ENCODE measurements around the gene ARID2.

Gene ARID2

DNA sequence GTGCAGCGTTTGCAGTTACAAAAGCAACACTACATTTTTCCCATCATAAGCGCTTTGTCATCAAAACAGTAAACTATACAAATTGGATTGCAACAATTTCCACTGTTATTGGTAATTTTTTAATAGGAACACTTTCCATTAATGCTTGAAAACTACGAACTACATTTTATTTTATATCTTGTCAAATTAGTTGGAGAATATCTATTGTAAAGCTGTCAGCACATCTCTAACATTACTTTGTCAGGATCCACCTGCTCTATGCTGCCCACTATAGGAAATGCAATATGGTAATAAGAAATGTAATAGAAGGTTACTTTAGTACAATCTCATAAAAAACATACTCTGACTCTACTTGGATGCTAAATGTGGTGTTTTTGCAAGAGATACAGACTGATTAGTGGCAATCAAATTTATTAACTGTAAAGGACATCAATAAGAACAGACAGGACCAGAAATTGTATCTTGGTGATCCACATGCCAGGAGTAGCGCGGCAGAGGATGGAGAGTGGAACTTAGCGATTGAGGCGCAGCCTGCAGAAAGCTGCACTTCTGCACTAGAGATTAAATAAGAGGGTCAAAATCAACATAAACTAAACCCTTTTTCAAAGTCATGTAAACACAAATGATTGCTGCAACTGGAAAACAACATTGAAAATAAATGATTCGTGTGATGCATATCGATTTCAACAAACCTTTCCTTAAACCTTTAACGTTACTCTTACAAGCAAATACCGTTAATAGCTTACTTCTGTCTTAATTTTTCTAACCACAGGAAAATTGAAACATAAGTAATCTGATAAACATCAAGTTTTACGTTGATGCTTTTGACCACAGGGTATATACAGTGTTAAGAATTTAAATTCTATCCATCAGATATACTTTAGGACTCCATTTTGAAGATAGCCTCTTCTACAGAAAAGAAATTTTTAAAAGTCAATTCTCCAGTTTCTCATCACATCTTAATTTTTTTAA lies 3.6 kb upstream of the ARID2 start:
- DNase-seq, result no peak

DNA sequence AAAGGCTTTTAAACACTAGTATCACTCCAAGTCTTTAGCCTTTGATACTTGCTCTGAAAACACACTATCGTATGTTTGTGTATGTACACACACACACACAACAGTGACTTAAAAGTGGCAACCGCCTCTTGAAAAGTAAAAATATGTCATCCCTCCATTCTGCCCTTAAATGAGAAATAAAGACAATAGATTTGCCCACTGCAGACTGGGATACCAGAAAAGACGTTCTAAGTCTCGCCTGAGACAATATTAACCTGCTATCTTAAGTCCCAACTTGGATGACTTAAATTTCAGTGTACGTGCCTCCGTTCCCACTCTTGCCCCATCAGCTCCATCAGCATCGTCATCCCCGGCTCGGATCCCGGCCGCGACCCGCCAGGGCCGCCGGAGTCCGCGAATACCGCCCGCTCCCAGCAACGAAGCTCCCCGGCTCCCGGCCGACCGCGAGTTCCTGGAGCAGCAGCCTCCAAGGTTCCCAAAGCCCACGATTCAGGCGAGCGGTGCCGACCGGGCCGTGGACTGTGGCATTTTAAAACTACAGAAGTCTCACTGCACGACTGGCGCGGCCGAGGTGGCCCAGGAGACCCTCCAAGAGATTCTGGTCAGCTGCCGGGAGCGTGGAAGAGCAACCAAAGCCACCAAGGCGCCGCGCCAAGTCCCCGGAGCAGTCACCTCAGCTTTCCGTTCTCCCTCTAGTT lies 2.8 kb upstream of the ARID2 start:
- peak in 3 of 4 experiments; percentile 26 to 34 (median 27) for DNase-seq

DNA sequence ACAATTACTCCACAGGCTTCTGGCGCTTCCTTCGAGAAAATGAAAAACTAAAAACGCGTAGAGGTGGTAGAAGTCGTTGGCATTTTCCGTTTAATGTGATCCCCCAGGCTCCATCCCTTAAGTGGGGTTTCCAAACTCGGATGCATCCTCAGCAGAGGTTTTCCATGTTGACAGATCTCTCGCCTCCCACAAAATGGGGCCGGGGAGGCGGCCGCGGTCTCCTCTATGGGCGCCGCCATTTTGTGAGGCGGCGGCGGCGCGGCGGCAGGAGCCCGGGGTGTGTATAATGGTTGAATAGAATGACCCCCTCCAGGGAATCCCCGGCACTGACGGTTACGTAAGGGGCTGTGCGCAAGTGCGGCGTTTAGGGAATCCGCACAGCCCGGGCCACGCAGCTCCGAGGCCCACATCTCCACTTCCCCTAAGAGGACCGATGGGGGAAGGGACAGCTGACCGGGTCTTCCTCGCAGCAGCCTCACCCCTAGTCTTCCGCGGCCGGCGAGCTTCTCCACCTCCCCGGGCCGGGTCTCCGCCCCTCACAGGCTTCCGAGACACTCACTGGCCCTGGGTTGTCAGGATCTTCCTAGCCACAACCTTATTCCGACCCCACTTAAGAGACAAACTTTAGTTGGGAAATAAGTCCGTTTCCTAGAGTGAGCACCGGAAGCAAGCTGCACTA lies 2.1 kb upstream of the ARID2 start:
- DNase-seq, result peak; percentile 60 to 72 (median 67)

DNA sequence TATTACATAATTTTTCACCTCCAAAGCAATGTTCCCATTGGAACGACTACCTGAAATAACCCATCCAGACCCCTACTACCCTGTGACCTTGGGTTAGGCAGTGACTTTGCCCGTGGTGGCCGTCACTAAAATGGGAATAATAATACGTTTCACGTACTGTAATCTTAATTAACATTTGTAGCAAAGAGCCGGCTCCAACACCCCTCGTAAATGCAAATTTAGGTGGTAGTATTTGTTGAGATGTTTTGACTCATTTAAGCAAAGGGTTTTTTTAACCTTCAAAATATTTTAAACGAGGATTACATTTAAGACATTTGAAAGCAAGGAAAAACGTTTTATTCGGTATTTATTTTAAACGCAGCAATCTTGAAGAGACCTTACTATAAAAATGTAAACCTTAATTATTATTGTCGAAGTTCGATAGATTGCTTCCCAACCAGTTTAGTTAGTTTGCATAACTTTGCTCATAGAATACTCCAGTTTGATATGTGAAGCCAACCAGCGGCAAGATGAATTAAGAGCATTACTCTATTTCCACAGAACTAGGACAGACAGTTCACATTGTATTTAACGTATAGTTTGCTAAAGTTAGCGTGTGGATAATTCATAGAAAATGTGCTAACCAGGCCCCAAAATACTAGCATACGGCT lies 1.4 kb upstream of the ARID2 start:
- DNase-seq, result no peak

DNA sequence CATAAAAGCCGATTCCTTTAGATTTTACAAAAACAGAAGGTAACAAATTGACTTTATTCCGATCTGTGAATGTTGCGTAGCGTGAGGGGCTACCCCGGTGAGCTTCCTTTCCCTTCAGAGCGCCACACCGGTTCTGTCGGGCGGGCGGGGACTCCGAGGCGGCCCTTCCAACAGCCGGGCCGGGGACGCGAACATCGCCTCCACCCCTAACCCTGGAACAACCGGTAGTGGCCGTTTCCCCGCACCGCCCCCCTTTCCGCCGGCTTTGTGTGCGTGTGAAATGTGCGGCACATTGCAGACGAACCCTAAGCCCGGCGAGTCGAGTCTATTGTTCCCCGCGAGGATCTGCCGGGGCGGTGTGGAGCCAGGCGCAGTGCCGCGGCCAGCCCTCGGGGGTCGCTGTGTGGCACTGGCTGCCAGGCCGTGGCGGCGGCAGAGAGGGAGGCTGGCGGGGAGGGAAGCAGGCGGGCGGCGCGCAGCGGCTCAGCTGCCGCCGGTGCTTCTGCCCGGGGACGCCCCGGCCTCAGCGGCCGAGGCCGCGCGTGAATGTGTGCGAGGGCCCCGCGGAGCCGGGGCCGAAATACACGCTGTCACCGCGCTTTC lies 775 bp upstream of the ARID2 start:
- DNase-seq, result peak; percentile 88 to 96 (median 92)

DNA sequence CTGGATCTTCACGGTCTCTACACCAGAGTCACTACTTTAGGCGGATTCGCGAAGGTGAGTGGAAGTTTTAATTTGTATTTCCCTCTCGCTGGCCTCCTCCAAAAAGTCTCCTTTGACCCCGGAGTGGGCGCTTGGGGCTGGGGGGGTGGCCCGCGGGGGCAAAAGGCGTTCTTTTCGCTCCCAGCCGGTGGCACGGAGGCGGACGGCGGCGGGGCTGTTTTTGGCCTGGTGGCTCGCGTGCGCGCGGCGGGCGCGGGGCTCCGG lies 510 bp downstream of the ARID2 start:
- peak in 2 of 4 experiments; percentile 24 to 45 for DNase-seq

DNA sequence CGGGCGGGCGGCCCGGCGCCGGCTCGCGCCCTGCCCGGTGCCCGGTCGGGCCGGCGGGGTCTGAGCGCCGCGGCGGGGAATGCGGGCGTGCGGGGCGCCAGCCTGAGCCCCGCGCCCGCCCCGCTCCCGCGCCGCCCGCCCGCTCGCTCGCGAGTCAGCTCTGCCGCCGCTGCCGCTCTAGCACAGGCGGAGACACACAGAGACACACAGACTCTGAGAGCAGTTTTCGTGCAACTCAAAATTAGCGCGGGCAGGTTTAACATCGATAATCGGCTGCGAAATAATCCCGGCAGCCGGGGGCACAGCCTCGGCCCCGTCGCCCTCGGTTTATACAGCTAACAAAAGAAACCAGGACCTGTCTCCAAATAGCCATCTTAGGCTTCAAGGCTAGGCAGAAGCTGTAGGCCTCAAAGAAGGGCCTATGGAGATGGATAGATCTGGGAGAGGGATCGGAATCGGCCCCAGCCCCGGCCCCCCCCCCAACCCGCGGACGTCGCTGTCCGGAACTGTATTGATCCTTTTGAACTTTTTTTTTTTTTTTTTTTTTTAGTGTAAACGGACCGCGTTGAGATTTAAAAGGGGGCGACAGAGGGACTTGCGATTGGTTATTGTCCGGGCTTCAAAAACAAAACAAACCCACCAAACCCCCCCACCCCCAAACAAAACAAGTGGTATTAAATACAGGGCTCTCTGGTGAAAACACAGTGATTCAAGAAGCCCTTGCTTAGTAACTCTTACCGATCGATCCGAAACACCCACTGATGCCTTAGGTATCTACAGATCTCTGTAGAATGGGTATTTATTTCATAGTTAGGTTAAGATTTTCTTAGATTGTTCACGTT lies 1.1 kb downstream of the ARID2 start:
- peak; percentile 10 to 58 (median 34) for DNase-seq

DNA sequence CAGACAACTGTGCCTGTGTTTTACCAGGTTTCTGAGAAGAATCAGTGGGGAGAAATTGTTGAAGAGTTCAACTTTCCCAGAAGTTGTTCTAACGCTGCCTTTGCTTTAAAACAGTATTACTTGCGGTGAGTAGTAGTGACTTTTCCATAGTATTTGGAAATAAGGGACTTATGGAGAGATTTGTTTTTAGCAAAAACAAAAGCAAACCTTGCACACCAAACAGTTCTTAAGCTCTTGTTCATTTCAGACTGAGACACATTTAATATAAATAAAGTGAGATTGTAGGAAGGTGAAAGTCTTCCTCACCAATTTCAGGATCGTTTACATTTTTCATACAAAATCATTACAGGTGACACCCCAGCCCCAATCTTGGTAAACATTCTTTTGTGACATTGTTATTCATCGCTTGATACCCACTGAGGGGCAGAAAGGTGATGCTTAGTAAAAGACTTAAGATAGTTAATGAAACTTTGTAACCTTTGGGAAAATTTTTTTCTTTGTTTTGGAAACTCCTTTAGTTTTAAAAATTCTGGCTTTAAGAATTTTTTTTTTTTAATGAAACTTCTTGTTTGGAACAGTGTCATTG lies 1.8 kb downstream of the ARID2 start:
- no peak for DNase-seq

DNA sequence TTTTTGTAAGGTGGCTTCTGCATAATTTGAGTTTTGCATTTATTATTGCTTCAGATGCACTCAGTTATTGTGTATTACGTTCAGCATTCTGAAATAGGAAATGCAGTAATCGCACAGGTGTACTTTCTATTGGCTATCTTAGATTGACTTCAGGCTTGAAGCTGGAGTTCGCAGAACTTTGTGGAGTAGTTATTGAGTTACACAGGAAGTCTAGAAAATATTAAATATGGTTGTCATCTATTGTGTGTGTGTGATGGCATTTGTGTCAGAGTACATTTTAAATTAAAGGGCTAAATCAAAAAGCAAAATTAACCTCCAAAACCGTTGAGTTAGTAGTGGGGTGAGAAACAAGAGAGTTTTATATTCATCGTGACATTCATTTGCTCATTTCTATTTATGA lies 2.7 kb downstream of the ARID2 start:
- no peak for DNase-seq

DNA sequence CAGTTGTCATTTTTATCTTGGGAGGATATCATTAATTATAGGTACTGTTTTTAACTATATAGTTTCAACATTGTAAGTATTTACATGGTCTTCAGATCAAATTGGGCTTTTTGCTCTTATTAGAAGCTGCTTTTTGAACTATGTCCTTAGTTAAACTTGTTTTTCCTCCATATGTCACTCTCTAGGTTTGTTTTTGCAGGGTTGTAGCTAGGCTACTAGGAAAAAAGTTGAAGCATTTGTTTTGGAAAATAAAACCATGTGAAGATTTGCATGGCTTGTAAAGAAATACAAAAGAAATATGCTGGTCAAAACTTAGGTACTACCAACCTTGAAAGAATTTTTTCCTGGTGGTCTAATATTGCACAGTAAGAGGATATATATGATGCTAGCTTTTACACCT lies 3.4 kb downstream of the ARID2 start:
- no peak for DNase-seq

DNA sequence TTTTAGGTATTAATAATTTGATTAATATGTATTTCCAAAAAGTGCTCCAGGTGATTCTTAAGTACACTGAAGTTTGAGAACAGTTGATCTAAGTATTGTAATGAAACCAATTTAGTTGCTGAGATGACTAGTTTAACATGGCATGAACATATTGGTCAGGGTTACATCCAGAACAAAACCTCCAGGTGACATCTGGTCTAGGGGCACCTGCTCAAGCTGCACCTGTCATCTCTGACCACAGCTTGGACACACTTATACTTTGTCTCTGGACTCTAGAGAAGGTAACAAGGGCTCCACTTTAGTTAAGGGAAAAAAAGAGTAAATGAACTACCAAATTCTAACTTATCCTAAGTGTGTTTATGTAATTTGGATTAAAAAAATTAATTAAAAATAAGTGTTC lies 8.1 kb downstream of the ARID2 start:
- no peak for DNase-seq

DNA sequence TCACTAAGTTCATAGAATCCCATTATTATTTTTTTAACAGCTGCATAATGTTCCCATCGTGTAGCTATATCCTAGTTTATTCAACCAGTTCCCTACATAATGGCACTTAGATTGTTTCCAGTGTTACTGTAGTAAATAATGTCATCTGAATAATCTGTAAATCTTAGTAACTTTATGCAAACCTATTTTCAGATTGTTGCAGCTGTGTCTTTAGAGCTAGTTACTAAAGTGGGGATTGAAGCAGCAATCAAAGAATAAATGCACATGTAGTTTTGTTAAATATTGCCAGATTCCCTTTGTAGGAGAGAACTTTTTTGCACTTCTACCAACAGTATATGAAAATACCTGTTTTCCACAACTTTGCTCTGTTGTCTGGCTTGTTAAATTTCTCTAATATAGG lies 13.1 kb downstream of the ARID2 start:
- no peak for DNase-seq

DNA sequence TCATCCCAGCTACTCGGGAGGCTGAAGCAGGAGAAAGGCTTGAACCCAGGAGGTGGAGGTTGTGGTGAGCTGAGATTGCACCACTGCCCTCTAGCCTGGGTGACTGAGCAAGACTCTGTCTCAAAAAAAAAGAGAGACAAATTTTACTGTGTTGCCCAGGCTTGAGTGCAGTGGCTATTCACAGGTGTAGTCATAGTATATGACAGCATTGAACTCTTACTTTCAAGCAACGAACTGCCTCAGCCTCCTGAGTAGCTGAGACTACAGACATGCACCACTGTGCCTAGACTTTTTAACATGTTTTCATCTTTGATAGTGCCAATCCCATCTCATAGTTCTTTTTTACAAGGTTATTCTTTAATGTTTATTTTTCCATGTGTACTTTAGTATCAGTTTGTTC lies 13.7 kb downstream of the ARID2 start:
- DNase-seq, result no peak

DNA sequence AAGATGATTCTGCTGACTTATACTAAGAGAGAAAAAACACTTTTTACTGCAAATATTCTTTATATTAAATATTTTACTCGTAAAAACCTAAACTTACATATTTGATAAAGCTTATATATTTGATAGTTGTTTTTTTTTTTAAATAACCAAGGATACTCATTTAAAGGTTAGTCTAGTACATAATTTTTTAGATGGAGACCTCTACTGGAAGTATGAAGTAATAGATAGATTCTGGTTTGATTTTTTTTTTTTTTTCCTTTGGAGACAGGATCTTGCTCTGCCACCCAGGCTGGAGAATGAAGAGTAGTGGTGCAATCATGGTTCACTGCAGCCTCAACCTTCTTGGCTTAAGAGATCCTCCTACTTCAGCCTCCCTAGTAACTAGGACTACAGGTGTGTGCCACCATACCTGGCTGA lies 16.4 kb downstream of the ARID2 start:
- no peak for DNase-seq

DNA sequence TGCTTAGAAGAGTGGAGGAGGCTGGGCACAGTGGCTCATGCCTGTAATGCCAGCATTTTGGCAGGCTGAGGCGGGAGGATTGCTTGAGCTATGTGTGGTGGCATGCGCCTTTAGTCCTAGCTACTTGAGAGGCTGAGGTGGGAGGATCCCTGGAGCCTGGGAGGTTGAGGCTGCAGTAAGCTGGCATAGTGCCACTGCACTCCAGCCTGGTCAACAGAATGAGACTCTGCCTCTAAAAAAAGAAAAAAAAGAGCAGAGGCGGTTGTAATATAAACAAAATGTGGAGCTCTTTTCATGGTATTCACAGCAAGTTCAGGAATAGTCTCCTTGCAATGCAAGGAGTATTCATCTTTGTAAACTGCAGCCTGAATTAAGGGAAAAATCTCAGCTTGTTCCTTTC lies 27.2 kb downstream of the ARID2 start:
- no peak for DNase-seq

DNA sequence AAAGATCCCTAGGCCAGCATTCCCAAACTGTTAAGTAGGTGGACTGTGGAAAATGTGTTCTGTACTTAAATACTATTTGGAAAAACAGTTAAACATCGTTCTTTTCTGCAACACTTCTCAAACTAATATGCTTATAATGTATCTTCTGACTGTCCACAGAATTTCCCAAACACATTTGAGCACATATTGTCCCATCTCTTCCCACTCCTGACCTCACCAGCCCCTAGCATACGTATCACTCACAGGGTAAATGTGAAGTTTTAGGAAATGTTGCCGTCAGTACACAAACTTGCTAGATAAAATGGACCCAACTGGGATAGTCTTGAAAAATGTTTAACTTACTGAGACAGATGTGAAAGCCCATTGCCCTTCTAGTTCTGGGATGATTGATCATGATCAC lies 27.7 kb downstream of the ARID2 start:
- no peak for DNase-seq

DNA sequence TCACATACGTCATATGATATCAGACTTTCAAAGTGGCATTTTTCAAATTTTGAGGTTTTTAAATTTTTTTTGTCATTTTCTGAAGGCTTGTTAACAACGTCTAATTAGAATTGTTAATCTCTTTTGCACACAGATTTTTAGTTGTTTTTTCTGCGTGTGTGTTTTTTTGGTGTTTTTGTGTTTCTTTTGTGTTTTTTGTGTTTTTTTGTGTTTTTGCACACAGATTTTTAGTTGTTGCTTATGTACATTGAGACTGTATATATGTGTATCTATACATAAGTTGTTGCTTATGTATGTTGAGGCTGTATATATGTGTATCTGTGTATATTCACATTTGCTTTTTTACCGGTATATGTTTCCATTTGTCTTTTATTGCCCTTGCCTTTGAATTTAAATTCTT lies 30.8 kb downstream of the ARID2 start:
- DNase-seq, result no peak

DNA sequence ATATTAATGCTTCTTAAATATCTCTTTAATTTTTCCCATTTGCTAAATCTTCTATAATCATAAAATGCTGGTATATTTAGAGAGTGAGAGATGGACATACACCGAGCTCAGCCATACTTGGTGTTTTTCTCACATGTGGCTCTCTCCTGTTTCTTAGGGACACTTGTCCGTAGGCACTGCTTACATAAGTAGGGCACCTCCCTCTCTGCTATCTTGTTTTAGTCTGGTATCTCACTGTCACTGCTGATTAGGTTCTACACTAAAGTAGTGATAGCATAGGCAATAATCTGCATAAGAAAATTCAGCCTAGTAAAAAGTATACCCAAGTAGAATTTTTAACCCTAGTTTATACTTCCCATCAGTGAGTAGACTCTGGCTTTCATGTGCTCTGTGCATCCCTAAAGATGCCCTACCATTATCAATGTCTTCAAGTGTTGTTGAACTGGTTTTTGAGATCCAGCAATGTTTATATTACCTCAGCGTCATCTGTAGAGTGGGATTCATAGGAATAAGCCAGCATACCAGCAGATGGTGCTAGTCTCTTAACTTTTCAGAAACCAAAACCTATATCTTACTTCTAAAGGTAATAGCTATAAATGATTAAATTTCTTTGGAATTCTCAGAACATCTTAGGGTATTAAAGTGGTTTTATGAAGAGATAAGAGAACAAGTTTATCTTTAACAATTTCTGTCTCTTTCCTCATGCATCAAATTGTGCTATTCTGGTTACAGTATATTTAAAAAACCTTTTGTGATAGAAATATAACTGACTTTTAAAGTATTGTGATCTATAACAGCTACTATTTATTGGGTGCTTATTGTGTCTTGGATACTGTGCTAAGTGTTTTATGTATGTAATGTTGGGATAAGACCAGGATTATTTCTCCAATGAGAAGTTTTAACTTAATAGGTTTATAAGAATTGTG lies 32.9 kb downstream of the ARID2 start:
- DNase-seq, result no peak

DNA sequence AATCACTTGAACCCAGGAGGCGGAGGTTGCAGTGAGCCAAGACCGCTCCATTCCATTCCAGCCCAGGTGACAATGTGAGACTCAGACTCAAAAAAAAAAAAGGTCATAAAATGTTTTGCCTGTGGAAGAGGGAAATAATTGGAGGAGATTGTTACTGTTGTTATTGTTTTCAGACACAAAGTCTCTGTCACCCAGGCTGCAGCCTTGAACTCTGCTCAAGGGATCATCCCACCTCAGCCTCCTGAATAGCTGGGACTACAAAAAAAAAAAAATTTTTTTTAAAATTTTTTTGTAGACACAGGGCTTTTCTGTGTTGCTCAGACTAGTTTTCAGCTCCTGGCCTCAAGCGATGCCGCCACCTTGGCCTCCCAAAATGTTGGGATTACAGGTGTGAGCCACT lies 33.9 kb downstream of the ARID2 start:
- no peak for DNase-seq

DNA sequence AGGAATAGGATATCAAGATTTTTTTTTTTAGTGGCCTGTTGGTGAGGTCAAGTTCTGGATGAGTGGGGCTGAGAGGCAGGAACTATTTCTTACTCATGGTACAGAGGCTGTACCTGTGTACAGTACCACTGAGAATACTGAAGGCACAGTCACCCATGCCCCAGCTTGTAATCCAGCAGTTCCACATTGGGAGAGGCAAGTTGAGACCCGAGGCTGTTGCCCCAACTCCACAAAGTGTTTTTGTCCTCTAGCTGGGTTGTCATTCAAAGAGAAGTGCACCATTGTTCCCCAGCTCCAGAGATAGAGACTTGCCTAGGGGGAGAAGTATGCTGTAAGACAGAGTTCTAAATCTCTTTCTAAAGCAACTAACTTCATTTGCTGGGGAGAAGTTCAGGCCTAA lies 38.7 kb downstream of the ARID2 start:
- DNase-seq, result no peak

Measured in activated naive CD4-positive, alpha-beta T cell (primary cell).